Frontal cortex (tissue), 4 donors: ENCODE measurements around the gene FGF14. TPM values are rescaled to one million over a fixed set of nuclear protein-coding genes. Genes with fewer than 3 reads are reported as not detected.
"Not testable (repeated sequence)": the region's sequence is repeated elsewhere in the genome, so short reads cannot be mapped to it uniquely, and the experiment has no call there.

Source experiments
- DNase-seq, 2 donors: peaks; one replicate each; pipeline ENCODE4 v3.0.0; 2012; ENCODE audit warnings: low spot score in 2 of 2
- FAIRE-seq: peaks from 2 replicates; lab custom pipeline; 2012; peaks lifted over from hg19 to GRCh38; lab: Jason Lieb, UNC
- total RNA-seq: library from RNA; depleted of rRNA; stranded (reverse); fragments of >200 nt; gene quantifications from one replicate; pipeline ENCODE4 v1.2.3, GENCODE V29; 2014
- donor health status: control.
- donor health status: control.
- donor health status: control.

The FGF14 gene
- total RNA-seq, 1 donor from 2014 or later, result 85.2 TPM

- FAIRE-seq, result no peak
Observed at GRCh38 chr13:102018716-102019115, 383.1 kb downstream of the FGF14 start.

GRCh38 chr13:102017248-102017647, 384.6 kb downstream of the FGF14 start:
- FAIRE-seq, result no peak
- no peak for DNase-seq

More at GRCh38 chr13:102018716-102019115, 383.1 kb downstream of the FGF14 start:
- DNase-seq, result no peak

- FAIRE-seq (no peak), DNase-seq (no peak)
Observed at GRCh38 chr13:102012299-102013293, 389.3 kb downstream of the FGF14 start.

GRCh38 chr13:102011455-102011854, 390.4 kb downstream of the FGF14 start:
- not testable (repeated sequence) for DNase-seq, FAIRE-seq

DNA sequence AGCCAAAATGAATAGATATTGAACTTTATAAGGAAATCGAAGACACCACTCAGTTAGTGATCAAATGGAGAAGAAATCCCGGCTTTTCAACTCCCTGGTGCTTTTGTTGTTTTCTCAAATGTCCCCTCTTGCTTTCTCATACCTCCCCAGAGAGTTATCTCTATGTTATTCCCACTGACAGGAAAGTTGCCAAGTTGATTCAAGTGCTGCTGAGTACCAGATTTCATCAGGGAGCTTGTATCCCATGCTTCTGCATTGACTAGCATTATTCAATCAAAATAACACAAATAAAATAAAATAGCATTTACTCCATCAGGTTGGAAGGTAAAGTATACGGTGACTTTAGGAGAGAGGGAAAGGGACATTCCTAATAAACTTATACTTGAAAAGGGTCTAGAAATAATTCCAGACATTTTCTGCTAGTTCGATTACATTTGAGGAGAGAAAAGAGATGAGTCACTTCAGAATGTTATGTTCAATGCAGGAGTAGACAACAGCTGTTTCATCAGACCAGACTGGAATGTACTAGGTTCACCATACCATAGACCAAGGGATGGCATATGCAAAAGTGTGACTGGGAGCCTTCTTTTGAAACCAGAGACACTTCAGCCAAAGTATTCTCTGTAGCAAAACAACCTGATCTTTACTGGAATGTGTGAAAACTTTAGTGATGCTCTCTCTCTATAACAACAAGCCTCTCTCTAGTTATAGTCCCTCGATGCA, 397.8 kb downstream of the FGF14 start:
- FAIRE-seq (no peak), DNase-seq (no peak)

GRCh38 chr13:102002287-102002686, 399.6 kb downstream of the FGF14 start:
- DNase-seq (no peak), FAIRE-seq (no peak)

DNA sequence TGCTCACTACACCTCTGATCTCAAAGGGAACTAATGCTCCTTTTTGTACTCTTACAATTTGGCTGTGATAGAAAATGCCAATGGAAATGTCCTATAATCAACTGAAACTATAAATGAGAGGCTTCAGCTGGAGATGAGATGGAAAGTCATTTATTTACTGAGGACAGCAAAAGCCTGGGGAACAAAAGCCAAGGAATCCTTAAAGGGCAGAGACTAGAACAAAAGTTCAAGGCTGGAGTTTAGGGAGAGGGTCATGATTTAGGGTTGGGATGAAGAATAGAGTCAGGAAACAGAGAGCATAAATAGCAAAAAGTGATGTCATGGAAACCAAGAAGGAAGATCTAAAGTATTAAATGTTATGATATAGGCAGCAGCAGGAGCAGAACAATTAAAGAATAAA, 401.1 kb downstream of the FGF14 start:
- DNase-seq (no peak), FAIRE-seq (no peak)

- DNase-seq, result no peak
- FAIRE-seq, result no peak
Observed at GRCh38 chr13:101998129-101998528, 403.7 kb downstream of the FGF14 start.

GRCh38 chr13:101996954-101997353, 404.9 kb downstream of the FGF14 start:
- FAIRE-seq (no peak), DNase-seq (peak in 1 of 2 donors; percentile 2)

GRCh38 chr13:101989798-101990350, 412.0 kb downstream of the FGF14 start:
- FAIRE-seq (no peak), DNase-seq (no peak)

DNA sequence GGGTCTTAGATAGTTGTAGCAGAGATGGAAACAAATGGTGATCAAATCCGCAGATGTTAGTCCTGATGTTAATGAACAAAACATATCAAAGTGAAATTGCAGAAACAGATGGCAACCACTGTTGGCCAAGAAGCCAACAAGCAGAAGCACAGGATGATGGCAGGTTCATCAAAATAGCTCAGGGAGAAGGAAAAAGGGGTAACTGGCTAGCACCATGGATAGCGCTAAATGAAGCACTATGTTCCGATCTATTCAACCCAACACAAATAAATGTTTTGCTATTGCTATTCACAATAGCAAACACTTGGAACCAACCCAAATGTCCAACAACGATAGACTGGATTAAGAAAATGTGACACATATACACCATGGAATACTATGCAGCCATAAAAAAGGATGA, 413.7 kb downstream of the FGF14 start:
- no peak for FAIRE-seq
- DNase-seq, result no peak

DNA sequence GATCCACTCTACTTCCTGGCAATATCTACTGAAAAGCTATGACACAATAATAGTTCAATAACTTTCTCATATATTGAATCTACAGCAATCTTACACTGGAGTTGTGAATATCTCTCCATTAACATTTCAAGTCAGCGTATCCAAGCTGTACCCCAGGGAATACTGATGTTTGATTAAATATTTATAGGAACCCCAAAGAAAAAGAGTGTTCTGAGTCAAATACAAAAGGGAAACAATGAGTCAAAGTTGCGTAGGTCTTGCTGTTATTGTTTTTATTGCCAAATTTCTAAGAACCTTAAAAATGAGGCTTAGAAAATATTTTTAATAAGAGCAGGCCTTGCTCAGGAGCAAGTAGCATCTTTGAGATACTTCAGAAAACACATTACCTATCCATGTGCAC, 415.5 kb downstream of the FGF14 start:
- DNase-seq, result no peak
- FAIRE-seq, result no peak

GRCh38 chr13:101985321-101985720, 416.5 kb downstream of the FGF14 start:
- no peak for FAIRE-seq
- no peak for DNase-seq

- FAIRE-seq (no peak), DNase-seq (no peak)
Observed at GRCh38 chr13:101982903-101983302, 418.9 kb downstream of the FGF14 start.

DNA sequence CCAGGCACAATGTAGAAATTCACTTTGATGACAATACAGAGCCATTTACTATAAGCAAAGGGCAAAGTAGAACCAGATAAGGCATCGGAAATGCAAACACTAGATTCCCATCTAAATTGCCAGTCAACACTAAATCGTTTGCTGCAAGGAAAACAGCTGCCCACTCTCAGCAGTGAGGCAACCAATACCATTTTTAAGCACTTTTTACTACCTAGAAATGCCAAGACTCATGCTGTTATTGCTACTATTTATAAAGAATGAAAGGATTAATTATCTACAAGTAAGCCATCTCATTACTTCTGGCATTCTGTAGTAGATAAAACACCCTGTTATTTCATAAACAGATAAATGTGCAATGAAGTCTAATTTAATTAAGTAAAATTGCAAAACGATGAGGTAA, 422.0 kb downstream of the FGF14 start:
- FAIRE-seq, result no peak
- no peak for DNase-seq

DNA sequence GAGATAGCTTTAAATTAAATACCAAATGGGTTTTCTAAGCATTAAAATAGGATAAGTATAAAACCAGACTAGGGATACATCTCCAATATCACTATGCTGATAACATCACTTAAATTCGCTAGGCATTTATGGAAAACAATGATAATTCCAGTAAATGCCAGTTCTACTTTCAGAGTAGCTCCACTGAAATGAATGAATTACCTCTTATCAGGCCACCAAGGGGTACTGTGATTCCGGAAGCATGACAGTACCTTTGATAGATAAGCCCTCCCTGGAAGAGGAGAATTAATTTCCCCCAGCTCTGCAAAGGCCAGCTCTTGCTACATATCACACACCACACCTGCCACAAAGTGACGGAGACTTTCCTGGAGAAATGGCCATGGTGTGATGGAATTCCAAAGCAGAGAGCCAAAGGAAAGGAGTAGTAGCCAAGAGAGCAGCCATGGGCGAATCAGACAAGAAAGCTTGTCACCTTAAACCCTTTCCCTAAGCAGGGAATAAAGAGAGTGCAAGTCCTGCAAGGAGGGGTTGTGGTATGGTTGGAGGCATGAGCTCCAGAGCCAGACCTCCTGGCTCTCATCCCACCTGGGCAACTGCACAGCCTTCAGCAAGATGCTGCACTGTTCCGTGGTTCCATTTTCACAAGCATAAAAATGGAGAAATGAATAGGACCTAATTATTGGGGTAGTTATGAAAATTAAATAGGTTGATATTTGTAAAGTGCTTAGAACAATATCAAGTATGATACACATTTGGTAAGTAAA, 423.1 kb downstream of the FGF14 start:
- FAIRE-seq (no peak), DNase-seq (no peak)

- no peak for FAIRE-seq
- DNase-seq, result no peak
Observed at GRCh38 chr13:101977475-101977874, 424.4 kb downstream of the FGF14 start.

- no peak for DNase-seq
- no peak for FAIRE-seq
Observed at GRCh38 chr13:101972191-101972590, 429.7 kb downstream of the FGF14 start.

GRCh38 chr13:101970341-101970740, 431.5 kb downstream of the FGF14 start:
- FAIRE-seq (no peak), DNase-seq (no peak)

DNA sequence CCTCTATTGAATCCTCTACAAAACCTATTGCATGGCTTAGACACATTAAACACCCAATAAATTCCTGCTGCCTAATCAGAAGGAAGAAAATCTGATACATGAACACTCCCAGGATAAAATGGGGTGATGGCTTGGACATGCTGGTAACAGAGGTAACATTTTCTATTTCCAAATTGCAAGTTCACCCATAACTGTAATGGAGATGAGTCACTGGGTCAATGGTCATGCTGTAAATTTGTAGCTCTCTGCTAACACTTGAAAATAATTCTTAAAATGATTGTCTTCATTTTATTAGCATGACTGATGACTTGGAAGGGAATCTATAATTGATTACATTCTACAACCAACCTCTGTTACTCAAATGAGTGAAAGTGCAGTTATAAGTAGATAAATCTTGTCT, 434.1 kb downstream of the FGF14 start:
- FAIRE-seq, result no peak

More for the DNA sequence above, 434.1 kb downstream of the FGF14 start:
- DNase-seq, result no peak
